Duodenal mucosa (tissue), 2 donors: Measurements from ENCODE around the gene CLEC17A.
"Not testable (repeated sequence)": the region's sequence is repeated elsewhere in the genome, so short reads cannot be mapped to it uniquely, and the experiment has no call there.

ENCODE experiments used
- H3K27ac ChIP-seq: one replicate; pipeline ENCODE4 v1.7.0; 2013; ENCODE audit warnings: low read depth, low read length
- H3K27me3 ChIP-seq, 2 donors: one replicate each; pipeline ENCODE4 v1.7.0; 2013; ENCODE audit warnings: low read length in 2 of 2, control low read depth in 1 of 2; ENCODE audit not compliant: insufficient read depth in 2 of 2, control insufficient read depth in 1 of 2
- H3K36me3 ChIP-seq, 2 donors: one replicate each; pipeline ENCODE4 v1.7.0; 2013; ENCODE audit warnings: low read length in 2 of 2, control low read depth in 1 of 2; ENCODE audit not compliant: insufficient read depth in 2 of 2, control insufficient read depth in 1 of 2
- H3K4me1 ChIP-seq, 2 donors: one replicate each; pipeline ENCODE4 v1.7.0; 2013; ENCODE audit warnings: low read length in 2 of 2, control low read depth in 1 of 2; ENCODE audit not compliant: insufficient read depth in 2 of 2, control insufficient read depth in 1 of 2
- H3K4me3 ChIP-seq, 2 donors: one replicate each; pipeline ENCODE4 v1.7.0; 2013; ENCODE audit warnings: low read length in 2 of 2, low read depth in 1 of 2
- H3K9ac ChIP-seq, 2 donors: one replicate each; pipeline ENCODE4 v1.7.0; 2013; ENCODE audit warnings: low read length in 2 of 2, low read depth in 1 of 2
- H3K9me3 ChIP-seq, 2 donors: one replicate each; pipeline ENCODE4 v1.7.0; 2013; ENCODE audit warnings: low read length in 2 of 2, control low read depth in 1 of 2; ENCODE audit not compliant: control insufficient read depth in 1 of 2

Gene CLEC17A

DNA sequence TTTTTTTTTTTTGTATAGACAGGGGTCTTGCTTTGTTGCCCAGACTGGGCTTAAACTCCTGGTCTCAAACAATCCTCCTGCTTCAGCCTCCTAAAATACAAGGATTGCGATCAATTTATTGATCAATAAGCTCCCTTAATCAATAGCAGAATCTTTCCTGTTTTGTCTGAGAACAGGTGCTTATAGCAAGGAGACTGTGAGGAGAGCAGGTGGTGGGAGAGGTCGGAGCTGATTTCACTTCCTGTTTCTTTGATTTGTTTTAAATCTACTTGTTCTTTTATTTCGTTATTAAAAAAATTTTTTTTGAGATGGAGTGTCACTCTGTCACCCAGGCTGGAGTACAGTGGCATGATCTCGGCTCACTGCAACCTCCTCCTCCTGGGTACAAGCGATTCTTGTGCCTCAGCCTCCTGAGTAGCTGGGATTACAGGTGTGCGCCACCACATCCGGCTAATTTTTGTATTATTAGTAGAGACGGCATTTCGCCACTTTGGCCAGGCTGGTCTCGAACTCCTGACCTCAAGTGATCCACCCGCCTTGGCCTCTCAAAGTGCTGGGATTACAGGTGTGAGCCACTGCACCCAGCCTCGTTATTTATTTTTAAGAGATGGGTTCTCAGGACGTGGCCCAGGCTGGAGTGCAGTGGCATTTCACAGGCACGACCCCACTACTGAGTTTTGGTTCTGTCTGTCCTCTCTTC lies 30.7 kb downstream of the CLEC17A start:
- not testable (repeated sequence) for H3K4me1 ChIP-seq, H3K9ac ChIP-seq, H3K36me3 ChIP-seq, H3K27me3 ChIP-seq, H3K27ac ChIP-seq, H3K4me3 ChIP-seq, H3K9me3 ChIP-seq

DNA sequence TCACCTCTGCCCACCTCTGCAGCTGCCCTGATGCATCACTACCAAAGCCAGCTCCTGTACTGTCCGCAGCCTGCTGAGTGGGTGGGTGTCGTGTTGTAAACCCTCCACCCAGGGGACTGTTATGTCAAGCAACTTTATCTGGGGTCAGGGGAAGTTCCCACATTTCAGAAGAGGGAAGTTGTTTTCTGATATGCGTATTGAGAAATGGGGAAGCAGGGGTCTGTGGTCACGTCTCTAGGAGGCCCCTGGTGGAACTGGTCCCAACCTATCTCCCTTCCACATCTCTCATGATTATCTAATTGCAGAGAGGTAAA lies 31.2 kb downstream of the CLEC17A start:
- H3K9ac ChIP-seq, result no peak overlapping the region
- no peak overlapping the region for H3K4me3 ChIP-seq
- H3K36me3 ChIP-seq, result no peaks in the 10 kb centered on the region
- peaks cover 0 to 3% of the 10 kb centered on the region in 2 donors for H3K9me3 ChIP-seq
- no peaks in the 10 kb centered on the region for H3K27me3 ChIP-seq
- no peak overlapping the region for H3K27ac ChIP-seq
- H3K4me1 ChIP-seq, result no peaks in the 10 kb centered on the region

DNA sequence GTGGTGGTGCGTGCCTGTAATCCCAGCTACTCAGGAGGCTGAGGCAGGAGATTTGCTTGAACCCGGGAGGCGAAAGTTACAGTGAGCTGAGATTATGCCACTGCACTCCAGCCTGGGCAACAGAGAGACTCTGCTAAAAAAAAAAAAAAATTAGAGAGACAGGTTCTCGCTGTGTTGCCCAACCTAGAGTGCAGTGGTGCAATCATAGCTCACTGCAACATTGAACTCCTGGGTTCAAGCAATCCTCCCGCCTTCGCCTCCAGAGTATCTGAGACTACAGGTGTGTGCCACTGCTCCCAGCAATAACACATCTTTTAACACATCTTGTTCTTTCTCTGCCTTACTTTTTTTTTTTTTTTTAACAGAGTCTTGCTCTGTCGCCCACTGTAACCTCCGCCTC lies 32.7 kb downstream of the CLEC17A start:
- Histone ChIP-seq H3K9ac (no peak overlapping the region), H3K4me3 (no peak overlapping the region), H3K27me3 (no peaks in the 10 kb centered on the region), H3K36me3 (no peaks in the 10 kb centered on the region), H3K4me1 (no peaks in the 10 kb centered on the region), H3K27ac (no peak overlapping the region), H3K9me3 (peaks cover 0 to 14% of the 10 kb centered on the region in 2 donors)

DNA sequence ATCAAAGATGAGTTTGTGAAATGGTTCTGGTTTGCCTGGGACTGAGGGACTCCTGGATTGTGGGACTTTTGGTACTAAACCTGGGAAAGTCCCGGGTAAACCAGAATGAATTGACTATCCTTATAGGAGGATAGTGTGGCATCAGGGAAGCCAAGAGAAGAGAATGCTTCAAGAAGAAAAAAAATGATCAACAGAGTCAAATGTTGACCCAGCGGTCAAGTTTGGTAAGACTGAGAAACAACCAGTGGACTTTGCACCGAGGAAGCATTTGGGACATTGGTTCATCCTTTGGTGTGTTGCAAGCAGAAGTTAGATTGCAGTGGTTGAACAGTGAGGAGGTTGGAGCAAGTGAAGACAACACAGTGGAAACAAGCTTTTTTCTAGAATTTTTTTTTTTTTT lies 33.5 kb downstream of the CLEC17A start:
- Histone ChIP-seq H3K9ac (no peak overlapping the region), H3K4me3 (no peak overlapping the region), H3K27ac (no peak overlapping the region), H3K9me3 (peaks cover 0 to 14% of the 10 kb centered on the region in 2 donors), H3K27me3 (no peaks in the 10 kb centered on the region), H3K4me1 (no peaks in the 10 kb centered on the region), H3K36me3 (no peaks in the 10 kb centered on the region)

DNA sequence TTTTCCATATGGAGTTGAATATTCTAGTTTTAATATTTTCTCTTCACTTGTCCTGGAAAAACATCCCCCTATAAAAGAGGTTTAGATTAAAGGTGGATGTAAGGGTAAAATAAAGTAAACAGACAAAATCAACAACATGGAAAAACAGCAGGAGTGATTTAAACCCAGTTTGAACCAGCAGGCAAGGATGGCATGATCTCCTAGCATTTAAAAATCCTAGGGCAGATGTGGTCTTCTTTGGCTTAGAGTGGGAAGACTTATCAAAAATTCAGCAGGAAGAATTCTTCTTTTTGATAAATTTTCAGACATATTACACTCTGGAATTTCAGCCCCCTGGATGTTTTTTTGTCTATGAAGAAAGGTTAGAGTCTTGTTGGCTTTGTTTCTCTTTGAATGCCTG lies 36.5 kb downstream of the CLEC17A start:
- no peak overlapping the region for H3K4me3 ChIP-seq
- H3K27me3 ChIP-seq, result no peaks in the 10 kb centered on the region
- H3K4me1 ChIP-seq, result no peaks in the 10 kb centered on the region
- H3K9me3 ChIP-seq, result peaks cover 0 to 14% of the 10 kb centered on the region in 2 donors
- no peaks in the 10 kb centered on the region for H3K36me3 ChIP-seq
- no peak overlapping the region for H3K27ac ChIP-seq
- no peak overlapping the region for H3K9ac ChIP-seq

DNA sequence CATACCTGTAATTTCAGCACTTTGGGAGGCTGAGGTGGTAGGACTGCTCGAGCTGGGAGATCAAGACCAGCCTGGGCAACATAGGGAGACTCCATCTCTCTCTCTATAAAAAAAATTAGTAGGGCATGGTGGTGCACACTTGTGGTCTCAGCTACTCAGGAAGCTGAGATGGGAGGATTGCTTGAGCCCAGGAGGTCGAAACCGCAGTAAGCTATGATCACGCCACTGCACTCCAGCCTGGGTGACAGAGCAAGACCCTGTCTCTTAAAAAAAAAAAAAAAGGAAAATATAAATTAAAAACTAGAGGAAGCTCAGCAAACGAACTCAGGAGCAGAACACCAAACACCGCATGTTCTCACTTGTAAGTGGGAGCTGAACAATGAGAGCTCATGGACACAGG lies 41.6 kb downstream of the CLEC17A start:
- not testable (repeated sequence) for H3K4me1 ChIP-seq, H3K27ac ChIP-seq

DNA sequence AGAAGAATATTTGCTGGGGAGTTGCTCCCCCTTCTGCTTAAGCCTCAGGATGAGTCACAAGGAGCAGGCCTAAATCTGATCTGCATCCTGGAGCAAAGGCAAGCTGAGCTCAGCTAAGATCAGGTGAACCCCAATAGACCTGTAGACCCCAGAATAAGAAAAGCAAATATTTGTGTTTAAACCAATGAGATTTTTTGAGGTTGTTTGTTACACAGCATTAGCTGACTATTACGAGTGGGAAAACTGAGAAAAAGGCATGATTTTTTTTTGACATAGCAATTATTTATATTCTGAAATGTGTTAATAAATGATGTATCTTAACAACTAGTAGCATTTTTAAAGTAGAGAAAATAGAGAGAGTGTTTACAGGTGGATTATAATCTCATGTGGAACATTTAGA lies 46.7 kb downstream of the CLEC17A start:
- Histone ChIP-seq H3K4me3 (no peak overlapping the region), H3K9me3 (no peaks in the 10 kb centered on the region), H3K27me3 (no peaks in the 10 kb centered on the region), H3K36me3 (no peaks in the 10 kb centered on the region), H3K4me1 (no peaks in the 10 kb centered on the region), H3K9ac (no peak overlapping the region), H3K27ac (no peak overlapping the region)

More for the DNA sequence above, 41.6 kb downstream of the CLEC17A start:
- not testable (repeated sequence) for H3K36me3 ChIP-seq, H3K9ac ChIP-seq, H3K9me3 ChIP-seq, H3K27me3 ChIP-seq, H3K4me3 ChIP-seq

DNA sequence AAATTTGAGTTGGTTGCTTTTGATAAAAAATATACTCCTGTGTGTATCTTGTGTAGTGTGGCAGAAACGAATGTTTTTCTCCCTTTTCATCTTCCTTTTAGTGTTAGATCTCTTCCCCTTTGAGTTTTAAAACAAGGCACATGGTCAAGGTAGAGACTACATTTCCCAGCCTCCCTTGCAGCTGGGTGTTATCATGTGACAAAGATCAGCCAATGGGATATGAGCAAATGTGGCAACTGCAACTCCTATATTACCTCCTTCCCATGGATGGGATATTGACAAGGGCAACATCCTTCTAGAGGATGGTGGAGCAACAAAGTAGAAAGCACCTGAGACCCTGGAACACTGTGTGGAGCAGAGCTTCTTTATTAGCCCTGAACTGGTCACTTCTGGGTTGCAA lies 49.4 kb downstream of the CLEC17A start:
- no peaks in the 10 kb centered on the region for H3K9me3 ChIP-seq
- H3K27me3 ChIP-seq, result no peaks in the 10 kb centered on the region
- H3K27ac ChIP-seq, result no peak overlapping the region
- no peaks in the 10 kb centered on the region for H3K4me1 ChIP-seq
- no peak overlapping the region for H3K4me3 ChIP-seq
- no peak overlapping the region for H3K9ac ChIP-seq
- no peaks in the 10 kb centered on the region for H3K36me3 ChIP-seq

DNA sequence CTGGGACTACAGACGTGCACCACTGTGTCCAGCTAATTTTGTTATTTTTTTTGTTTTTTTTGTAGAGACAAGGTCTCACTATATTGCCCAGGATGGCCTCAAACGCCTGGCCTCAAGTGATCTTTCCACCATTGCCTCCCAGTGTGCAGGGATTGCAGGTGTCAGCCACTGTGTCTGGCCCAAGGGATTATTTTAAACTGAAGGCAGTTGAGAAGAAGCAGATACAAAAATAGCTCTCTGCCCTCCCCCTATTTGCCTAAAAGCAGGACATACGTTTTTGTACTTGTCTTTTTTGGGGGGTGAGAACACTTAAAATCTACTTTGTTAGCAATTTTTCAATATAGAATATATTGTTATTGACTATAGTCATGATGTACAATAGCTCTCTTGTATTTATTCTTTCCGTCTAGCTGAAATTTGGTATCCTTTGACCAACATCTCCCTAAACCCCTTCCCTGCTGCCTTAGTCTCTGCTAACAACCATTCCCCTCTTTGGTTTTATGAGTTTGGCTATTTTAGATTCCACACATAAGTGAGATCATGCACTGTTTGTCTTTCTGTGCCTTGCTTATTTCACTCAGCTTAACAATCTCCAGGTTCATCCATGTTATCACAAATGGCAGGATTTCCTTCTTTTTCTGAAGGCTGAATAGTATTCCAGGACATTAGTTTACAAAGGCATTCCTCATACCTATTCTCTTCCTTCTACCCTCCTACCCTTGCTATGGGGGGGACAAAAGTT lies 56.8 kb downstream of the CLEC17A start:
- Histone ChIP-seq H3K36me3 (no peaks in the 10 kb centered on the region), H3K4me3 (no peak overlapping the region), H3K9ac (no peak overlapping the region), H3K9me3 (peaks cover 8% of the 10 kb centered on the region in 2 donors), H3K27ac (no peak overlapping the region), H3K4me1 (no peaks in the 10 kb centered on the region), H3K27me3 (no peaks in the 10 kb centered on the region)

DNA sequence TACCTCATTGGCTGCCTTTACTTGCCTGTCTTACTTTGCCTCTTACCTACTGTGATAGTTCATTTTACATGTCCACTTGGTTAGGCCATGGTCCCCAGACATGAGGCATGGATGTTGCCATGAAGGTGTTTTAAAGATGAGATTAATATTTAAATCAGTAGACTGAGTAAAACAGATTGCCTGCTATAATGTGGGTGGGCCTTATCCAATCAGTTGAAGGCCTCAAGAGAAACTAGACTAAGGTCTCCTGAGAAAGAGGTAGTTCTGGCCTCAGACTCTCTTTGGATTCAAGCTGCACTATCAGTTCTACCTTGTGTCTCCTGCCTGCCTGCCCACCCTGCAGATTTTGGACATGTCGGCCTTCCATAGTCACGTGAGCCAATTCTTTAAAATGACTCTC lies 65.6 kb downstream of the CLEC17A start:
- no peak overlapping the region for H3K27ac ChIP-seq
- no peak overlapping the region for H3K4me3 ChIP-seq
- H3K9me3 ChIP-seq, result peaks cover 0 to under 1% of the 10 kb centered on the region in 2 donors
- no peaks in the 10 kb centered on the region for H3K27me3 ChIP-seq
- no peaks in the 10 kb centered on the region for H3K36me3 ChIP-seq
- no peak overlapping the region for H3K9ac ChIP-seq
- H3K4me1 ChIP-seq, result no peaks in the 10 kb centered on the region
